K562 (cell line): ENCODE results near the gene COL21A1. TPM values are rescaled to one million over a fixed set of nuclear protein-coding genes. Genes with fewer than 3 reads are reported as not detected.

Source experiments
- ATAC-seq: fragments of 200-7000 bp; cut with Tn5 transposase; 3 replicates; pipeline ENCODE4 v1.9.1; 2020; ENCODE audit warnings: moderate library complexity
- BruUV-seq: library from RNA; stranded (reverse); fragments of 400-500 nt; replicated peaks from 2 replicates; lab custom pipeline; 2021; lab: Mats Ljungman, UMichigan
- CTCF ChIA-PET: fragments of 300-600 bp; formaldehyde crosslinking; extraction: SDS; loops from one replicate; lab custom pipeline; 2021; ENCODE audit warnings: low intra/inter-chr PET ratio; lab: Yijun Ruan, JAX
- POLR2A ChIA-PET: fragments of 300-600, 350-650 bp; sonication (Branson Sonifier 250); formaldehyde crosslinking; extraction: SDS; loops from one replicate; lab custom pipeline; 2021; ENCODE audit warnings: antibody characterized with exemption, inconsistent platforms; lab: Yijun Ruan, JAX
- DNase-seq, 4 experiments: peaks; one replicate each; pipeline versions ENCODE4 v3.0.0 to v3.0.0-alpha.2; 2011 to 2018; ENCODE audit warnings: low spot score in 3 of 4, mixed read lengths in 3 of 4; ENCODE audit errors: extremely low read depth in 1 of 4
- FAIRE-seq: peaks from 2 replicates; lab custom pipeline; 2011; peaks lifted over from hg19 to GRCh38; lab: Jason Lieb, UNC
- H2AFZ ChIP-seq: 2 replicates; pipeline ENCODE4 v1.6.0; 2011; ENCODE audit warnings: low read depth, low read length, control low read depth, inconsistent platforms
- H3K27ac ChIP-seq: fragments of 200-600 bp; 3 replicates; pipeline ENCODE4 v1.8.0; 2011; ENCODE audit warnings: low read depth, mild to moderate bottlenecking, control low read depth, inconsistent platforms, low read length, moderate library complexity, mixed read lengths; ENCODE audit errors: extremely low read depth
- H3K27me3 ChIP-seq, 2 experiments: fragments of 300-600 bp in 1 of 2; 2 replicates in 1 of 2; 3 replicates in 1 of 2; pipeline versions ENCODE4 v1.6.0 to v1.8.0; 2011; ENCODE audit warnings: inconsistent platforms in 2 of 2, low read length in 2 of 2, mild to moderate bottlenecking in 1 of 2, mixed read lengths in 1 of 2, moderate library complexity in 1 of 2; ENCODE audit not compliant: control insufficient read depth in 2 of 2, insufficient read depth in 2 of 2
- H3K36me3 ChIP-seq: fragments of 300-600 bp; 3 replicates; pipeline ENCODE4 v1.8.0; 2011; ENCODE audit warnings: mild to moderate bottlenecking, low read length, inconsistent platforms; ENCODE audit not compliant: control insufficient read depth, insufficient read depth
- H3K4me1 ChIP-seq, 2 experiments: fragments of 200-600 bp in 1 of 2; replicated peaks in 1 of 2; 2 replicates in 1 of 2; 3 replicates in 1 of 2; pipeline versions ENCODE4 v1.5.1 to v1.8.0; 2011; ENCODE audit warnings: inconsistent platforms in 2 of 2, low read length in 2 of 2, mild to moderate bottlenecking in 1 of 2, mixed read lengths in 1 of 2, moderate library complexity in 1 of 2; ENCODE audit not compliant: control insufficient read depth in 2 of 2, insufficient read depth in 2 of 2
- H3K4me2 ChIP-seq: 2 replicates; pipeline ENCODE4 v1.6.1; 2011; ENCODE audit warnings: low read length, control low read depth, inconsistent platforms, mixed read lengths; ENCODE audit not compliant: insufficient read depth
- H3K4me3 ChIP-seq: fragments of 200-600 bp; sonication (generic), shearing (Covaris generic); 2 replicates; pipeline ENCODE4 v1.5.1; 2016; ENCODE audit warnings: control low read depth, inconsistent platforms
- H3K79me2 ChIP-seq: fragments of 200-600 bp; 3 replicates; pipeline ENCODE4 v1.8.0; 2011; ENCODE audit warnings: low read length, inconsistent platforms; ENCODE audit not compliant: control insufficient read depth, insufficient read depth
- H3K9ac ChIP-seq, 2 experiments: 2 replicates each; pipeline versions ENCODE4 v1.6.0 to v1.6.1; 2011; ENCODE audit warnings: low read depth in 2 of 2, low read length in 2 of 2, control low read depth in 1 of 2, inconsistent platforms in 1 of 2, mild to moderate bottlenecking in 1 of 2, mixed read lengths in 1 of 2; ENCODE audit not compliant: insufficient read depth in 1 of 2
- H3K9me1 ChIP-seq: one replicate; pipeline ENCODE4 v1.6.0; 2011; ENCODE audit warnings: inconsistent platforms, mild to moderate bottlenecking, low read length, moderate library complexity; ENCODE audit not compliant: control insufficient read depth, insufficient read depth
- H3K9me3 ChIP-seq: replicated peaks from 2 replicates; pipeline ENCODE4 v1.5.1; 2011; ENCODE audit warnings: low read depth, low read length, inconsistent platforms; ENCODE audit not compliant: control insufficient read depth, insufficient read depth
- H4K20me1 ChIP-seq: replicated peaks from 2 replicates; pipeline ENCODE4 v1.6.1; 2011; ENCODE audit warnings: low read length, inconsistent platforms, mixed read lengths; ENCODE audit not compliant: control insufficient read depth, insufficient read depth
- E2F3 ChIP-seq: fragments of 250-450 bp; sonication (Bioruptor Pico); IDR thresholded peaks from 2 replicates; pipeline ENCODE4 v1.4.0; 2020; ENCODE audit warnings: mild to moderate bottlenecking
- FOXA1 ChIP-seq: fragments of 450-650 bp; IDR thresholded peaks from 2 replicates; pipeline ENCODE4 v1.6.1; 2016; ENCODE audit warnings: mild to moderate bottlenecking, borderline replicate concordance
- IRF2 ChIP-seq: sonication (generic); formaldehyde crosslinking; IDR thresholded peaks from 2 replicates; pipeline ENCODE4 v1.8.1; 2022; ENCODE audit warnings: mild to moderate bottlenecking, missing genetic modification reagents
- SRSF1 ChIP-seq: fragments of 200-400 bp; formaldehyde crosslinking; IDR thresholded peaks from 2 replicates; pipeline ENCODE4 v1.6.1; 2017; ENCODE audit warnings: mild to moderate bottlenecking, low read depth, low read length, moderate library complexity
- TAF15 ChIP-seq: fragments of 200-400 bp; formaldehyde crosslinking; IDR thresholded peaks from 2 replicates; pipeline ENCODE4 v1.6.1; 2017; ENCODE audit warnings: mild to moderate bottlenecking, low read depth, low read length, moderate library complexity
- WGBS: fragments of 100-300 bp; shearing (Covaris generic); methylation state at CpG from one replicate; pipeline ENCODE4 v1.1.6; 2016; ENCODE audit warnings: low coverage, mixed read lengths; ENCODE audit not compliant: insufficient coverage; ENCODE audit errors: missing lambda C conversion rate; 5-methylcytosine and 5-hydroxymethylcytosine counted together
- in situ Hi-C: fragments of 300-500 bp; cut with MboI; formaldehyde crosslinking; loops from 4 replicates; pipeline ENCODE4 v1.15.0; 2018; ENCODE audit warnings: inconsistent platforms, mixed read lengths
- intact Hi-C: fragments of 100-400 bp; cut with micrococcal nuclease; formaldehyde crosslinking; loops from 2 replicates; pipeline ENCODE4 v1.14.2; 2022
- polyA plus RNA-seq, 8 experiments: library from polyadenylated mRNA; depleted of rRNA in 4 of 8; stranded (reverse) in 5 of 8; unstranded in 3 of 8; fragments of >200 nt; fragmentation: Nextera tagmentation in 2 of 8; fragmentation: Illumina TruSeq in 1 of 8; extraction: Ambion mirVana in 2 of 8; extraction: Trizol in 1 of 8; gene quantifications; 2 replicates each; pipeline versions ENCODE4 v1.2.1 to v1.2.3, GENCODE V29; 2011 to 2014; ENCODE audit warnings: inconsistent platforms in 1 of 8, missing spikeins in 1 of 8
- total RNA-seq, 7 experiments: library from RNA; depleted of rRNA in 6 of 7; stranded (reverse); fragments of >200 nt in 6 of 7; fragmentation: Illumina TruSeq in 2 of 7; extraction: Trizol in 2 of 7; gene quantifications; 2 replicates each; pipeline versions ENCODE4 v1.2.1 to v1.2.3, GENCODE V29; 2011 to 2021; ENCODE audit warnings: low replicate concordance in 1 of 7

COL21A1 gene
- total and polyA plus RNA-seq, 9 of the 15 experiments (the other 6 are each of a cell fraction or from before 2014, with no cell fraction given) = 0.03 to 0.76 (median 0.25) TPM

GRCh38 chr6:56245903-56246351 lies 1.5 kb downstream of the COL21A1 start (continued):
- TF ChIP-seq SRSF1 (no peak), TAF15 (no peak), FOXA1 (no peak), IRF2 (CRISPR knock-in tag) (no peak)

GRCh38 chr6:56244528-56245253 lies 2.7 kb downstream of the COL21A1 start:
- WGBS = 1% methylated on average over 3 of the region's 3 CpGs
- no peaks in the 10 kb centered on the region for H3K36me3 ChIP-seq
- intact Hi-C loops = no loop called here

More at GRCh38 chr6:56244528-56245253, 2.7 kb downstream of the COL21A1 start:
- ChIA-PET POLR2A (no interaction called here), CTCF (no interaction called here)
- in situ Hi-C loops = no loop called here
- no peak overlapping the region for H3K4me2 ChIP-seq
- H3K9me3 ChIP-seq = no peaks in the 10 kb centered on the region
- no peak overlapping the region for H2AFZ ChIP-seq
- BruUV-seq = no TSS peak
- no peak overlapping the region for H3K9ac ChIP-seq
- no peaks in the 10 kb centered on the region for H3K9me1 ChIP-seq
- DNase-seq (no peak), FAIRE-seq (no peak), ATAC-seq (no peak)
- no peak overlapping the region for H3K4me3 ChIP-seq
- no peaks in the 10 kb centered on the region for H3K27me3 ChIP-seq
- no peak overlapping the region for H3K27ac ChIP-seq
- no peaks in the 10 kb centered on the region for H4K20me1 ChIP-seq
- H3K79me2 ChIP-seq = no peaks in the 10 kb centered on the region
- H3K4me1 ChIP-seq = no peaks in the 10 kb centered on the region
- TF ChIP-seq E2F3 (CRISPR knock-in tag) = no peak
